IPS DF 6.9 (cell line): ENCODE data around the gene VWA8.

Experiments used
- DNase-seq: peaks from one replicate; pipeline ENCODE4 v3.0.0-alpha.2; 2013; ENCODE audit warnings: low read depth, low spot score
- H3K27ac ChIP-seq: one replicate; pipeline ENCODE4 v1.5.1; 2013; ENCODE audit warnings: low read length, control low read depth
- H3K27me3 ChIP-seq: 2 replicates; pipeline ENCODE4 v1.6.1; 2013; ENCODE audit warnings: mild to moderate bottlenecking, low read length; ENCODE audit not compliant: control insufficient read depth, insufficient read depth
- H3K36me3 ChIP-seq: 2 replicates; pipeline ENCODE4 v1.6.1; 2013; ENCODE audit warnings: low read length; ENCODE audit not compliant: control insufficient read depth, insufficient read depth
- H3K4me1 ChIP-seq: 2 replicates; pipeline ENCODE4 v1.6.1; 2013; ENCODE audit warnings: low read length; ENCODE audit not compliant: control insufficient read depth, insufficient read depth
- H3K4me3 ChIP-seq: 2 replicates; pipeline ENCODE4 v1.5.1; 2013; ENCODE audit warnings: mild to moderate bottlenecking, low read length
- H3K9me3 ChIP-seq: 2 replicates; pipeline ENCODE4 v1.6.1; 2013; ENCODE audit warnings: low read length, inconsistent platforms; ENCODE audit not compliant: control insufficient read depth, insufficient read depth
- WGBS: extraction: QIAGEN DNeasy Blood & Tissue Kit; methylation state at CpG from one replicate; pipeline ENCODE4 v1.1.7; 2013; ENCODE audit warnings: mixed read lengths, missing lambda C conversion rate; ENCODE audit not compliant: insufficient read length, insufficient coverage; 5-methylcytosine and 5-hydroxymethylcytosine counted together

VWA8 gene

DNA sequence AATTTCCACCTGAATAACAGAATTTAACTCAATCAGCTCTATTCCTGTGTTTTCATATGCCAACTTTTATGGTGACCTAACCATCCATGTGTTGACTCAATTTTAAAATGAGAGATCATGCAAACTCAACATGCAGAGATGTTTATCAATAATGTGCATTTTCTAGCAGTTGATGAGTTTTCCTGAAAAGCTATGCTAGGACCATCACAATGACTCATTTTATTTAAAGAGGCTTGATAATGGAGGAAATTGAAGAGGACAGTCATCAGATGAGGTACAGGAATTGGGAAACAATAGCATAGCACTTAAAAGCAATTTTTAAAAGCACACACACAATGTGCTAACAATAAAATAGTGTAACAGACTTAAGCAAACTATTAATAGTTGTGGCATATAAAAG is 127.1 kb downstream of the VWA8 start:
- Histone ChIP-seq H3K9me3 (no peaks in the 10 kb centered on the region), H3K27me3 (no peaks in the 10 kb centered on the region), H3K36me3 (no peaks in the 10 kb centered on the region), H3K4me1 (no peaks in the 10 kb centered on the region), H3K27ac (no peak overlapping the region), H3K4me3 (no peak overlapping the region)
- DNase-seq, result no peak

DNA sequence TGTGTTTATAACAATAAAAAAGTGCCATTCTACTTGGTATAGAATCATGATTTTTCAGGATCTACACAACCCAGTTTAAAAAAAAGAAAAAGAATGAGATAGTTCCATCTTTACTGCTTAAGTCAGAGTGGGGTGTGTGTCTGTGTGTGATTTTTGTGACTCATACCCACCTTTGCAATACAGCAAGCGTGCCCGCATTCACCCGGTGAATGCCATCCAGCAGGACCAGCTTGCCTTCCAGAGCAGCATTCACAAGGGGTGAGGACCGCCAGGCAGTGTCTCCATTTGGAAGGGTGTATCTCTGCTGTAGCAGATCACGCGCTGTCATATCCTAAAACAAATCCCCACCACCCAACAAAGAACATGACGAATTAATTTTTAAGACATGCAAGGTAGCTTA is 127.7 kb downstream of the VWA8 start:
- Histone ChIP-seq H3K4me3 (no peak overlapping the region), H3K27me3 (no peaks in the 10 kb centered on the region), H3K9me3 (no peaks in the 10 kb centered on the region), H3K27ac (no peak overlapping the region), H3K36me3 (no peaks in the 10 kb centered on the region), H3K4me1 (no peaks in the 10 kb centered on the region)
- no CpG with 5 or more reads among the region's 7 CpGs for WGBS
- DNase-seq, result no peak

GRCh38 chr13:41827507-41828213 is 133.2 kb downstream of the VWA8 start:
- H3K9me3 ChIP-seq, result no peaks in the 10 kb centered on the region
- no peaks in the 10 kb centered on the region for H3K27me3 ChIP-seq
- H3K36me3 ChIP-seq, result no peaks in the 10 kb centered on the region
- H3K4me3 ChIP-seq, result no peak overlapping the region
- no CpG with 5 or more reads among the region's 5 CpGs for WGBS
- no peaks in the 10 kb centered on the region for H3K4me1 ChIP-seq
- DNase-seq, result no peak
- no peak overlapping the region for H3K27ac ChIP-seq

- no peak overlapping the region for H3K27ac ChIP-seq
- H3K27me3 ChIP-seq, result no peaks in the 10 kb centered on the region
- no peak overlapping the region for H3K4me3 ChIP-seq
- DNase-seq, result no peak
- H3K36me3 ChIP-seq, result no peaks in the 10 kb centered on the region
- H3K9me3 ChIP-seq, result no peaks in the 10 kb centered on the region
- no peaks in the 10 kb centered on the region for H3K4me1 ChIP-seq
These were observed 135.2 kb downstream of the VWA8 start for GRCh38 chr13:41825691-41826090.

DNA sequence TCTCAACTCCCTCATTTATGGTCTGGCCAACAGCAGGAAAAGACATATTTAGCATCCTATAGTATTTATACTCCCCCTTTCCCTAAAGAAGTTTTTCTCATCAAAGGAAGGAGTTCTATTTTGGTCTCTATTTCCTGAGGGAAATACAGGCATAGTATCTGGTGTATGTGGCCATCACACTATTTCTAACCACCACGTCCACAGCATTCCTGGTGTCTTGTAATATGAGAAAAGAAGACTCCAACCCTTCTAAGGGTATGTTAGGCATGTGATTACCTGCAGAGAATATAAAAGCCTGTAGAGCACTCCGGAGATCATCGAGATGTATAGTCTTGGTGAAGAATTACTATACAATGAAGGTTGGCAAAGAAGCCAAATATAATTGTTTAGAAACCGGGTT is 137.4 kb downstream of the VWA8 start:
- H3K9me3 ChIP-seq, result no peaks in the 10 kb centered on the region
- H3K27me3 ChIP-seq, result no peaks in the 10 kb centered on the region
- no CpG with 5 or more reads among the region's 4 CpGs for WGBS
- no peak overlapping the region for H3K27ac ChIP-seq
- no peak for DNase-seq
- no peaks in the 10 kb centered on the region for H3K36me3 ChIP-seq
- H3K4me3 ChIP-seq, result no peak overlapping the region
- H3K4me1 ChIP-seq, result no peaks in the 10 kb centered on the region

DNA sequence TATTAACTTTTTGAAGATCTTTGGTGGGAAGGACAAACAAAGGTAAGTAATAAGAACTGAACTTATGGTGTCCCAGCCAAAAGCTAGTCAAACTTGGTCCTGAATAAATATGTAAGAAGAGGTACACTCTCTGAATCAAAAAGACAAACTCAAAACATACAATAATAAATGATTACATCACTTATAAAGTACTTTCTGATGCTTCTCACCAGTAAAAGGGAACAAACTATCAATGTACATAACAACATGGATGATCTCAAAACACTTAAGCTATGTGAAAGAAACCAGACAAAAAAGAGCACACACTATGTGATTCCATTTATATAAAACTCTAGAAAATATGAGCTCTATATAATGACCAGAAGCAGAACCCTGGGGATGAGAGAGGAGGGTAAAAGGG is 138.3 kb downstream of the VWA8 start:
- H3K4me1 ChIP-seq, result no peaks in the 10 kb centered on the region
- no peaks in the 10 kb centered on the region for H3K9me3 ChIP-seq
- no peak overlapping the region for H3K4me3 ChIP-seq
- no peak for DNase-seq
- no peaks in the 10 kb centered on the region for H3K27me3 ChIP-seq
- no peak overlapping the region for H3K27ac ChIP-seq
- no peaks in the 10 kb centered on the region for H3K36me3 ChIP-seq

DNA sequence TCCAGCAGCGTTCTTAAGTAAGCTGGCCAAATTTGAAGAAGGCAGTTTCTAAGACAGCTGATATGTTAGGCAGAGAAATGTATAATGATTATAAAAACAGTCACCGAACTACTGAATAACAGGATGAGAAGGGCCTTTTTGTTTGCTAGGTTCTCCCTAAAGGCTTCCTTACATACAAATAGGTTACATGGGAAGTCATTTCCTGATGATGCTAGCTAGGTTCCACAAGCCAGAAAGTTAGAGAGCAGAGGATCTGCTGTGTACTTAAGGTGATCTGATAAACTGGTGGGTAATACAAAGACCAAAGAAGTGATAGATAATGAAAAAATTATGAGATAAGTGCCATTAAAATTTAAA is 139.7 kb downstream of the VWA8 start:
- Histone ChIP-seq H3K4me3 (no peak overlapping the region), H3K4me1 (no peaks in the 10 kb centered on the region), H3K27me3 (no peaks in the 10 kb centered on the region), H3K27ac (no peak overlapping the region), H3K36me3 (no peaks in the 10 kb centered on the region), H3K9me3 (no peaks in the 10 kb centered on the region)
- WGBS, result no CpG with 5 or more reads among the region's 2 CpGs
- DNase-seq, result no peak

DNA sequence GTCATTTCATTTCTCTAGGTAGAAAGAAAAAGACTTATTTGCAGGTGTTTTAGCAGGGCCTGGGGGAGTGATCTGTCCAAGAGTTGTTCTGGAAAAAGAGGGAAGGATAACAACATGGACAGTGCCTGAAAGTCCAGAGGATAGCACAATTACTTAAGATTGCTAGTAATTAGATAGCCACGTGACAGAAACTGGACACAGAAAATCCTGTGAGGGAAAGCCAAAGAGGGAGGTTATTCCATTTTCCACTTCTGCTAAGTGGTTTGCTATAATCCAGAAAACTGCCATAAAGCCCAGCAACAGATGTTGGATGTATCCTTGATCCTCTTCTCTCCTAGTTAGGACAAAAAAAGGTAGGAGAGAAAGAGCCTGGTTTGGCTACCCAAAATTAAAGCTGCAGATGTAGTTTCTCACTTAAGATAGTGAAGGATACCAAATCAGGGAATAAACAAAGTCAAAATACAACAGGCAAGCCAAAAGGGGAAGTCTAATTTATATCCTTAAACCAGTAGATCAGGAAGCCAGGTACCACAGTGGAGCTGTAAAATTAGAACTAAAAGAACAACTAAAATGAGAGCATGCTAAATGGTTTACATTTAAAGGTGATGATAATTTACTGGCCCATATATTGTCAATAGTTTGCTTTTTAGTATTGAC is 140.2 kb downstream of the VWA8 start:
- no peak for DNase-seq
- Histone ChIP-seq H3K27ac (no peak overlapping the region), H3K9me3 (no peaks in the 10 kb centered on the region), H3K36me3 (no peaks in the 10 kb centered on the region), H3K27me3 (no peaks in the 10 kb centered on the region), H3K4me3 (no peak overlapping the region), H3K4me1 (no peaks in the 10 kb centered on the region)
- WGBS, result no CpG with 5 or more reads among the region's 1 CpG

- WGBS, result 100% methylated on average over 1 of the region's 3 CpGs
- H3K4me1 ChIP-seq, result no peaks in the 10 kb centered on the region
- no peaks in the 10 kb centered on the region for H3K27me3 ChIP-seq
- no peak for DNase-seq
- no peaks in the 10 kb centered on the region for H3K36me3 ChIP-seq
- H3K27ac ChIP-seq, result no peak overlapping the region
- no peak overlapping the region for H3K4me3 ChIP-seq
- H3K9me3 ChIP-seq, result no peaks in the 10 kb centered on the region
These were observed 144.9 kb downstream of the VWA8 start for GRCh38 chr13:41816057-41816456.

DNA sequence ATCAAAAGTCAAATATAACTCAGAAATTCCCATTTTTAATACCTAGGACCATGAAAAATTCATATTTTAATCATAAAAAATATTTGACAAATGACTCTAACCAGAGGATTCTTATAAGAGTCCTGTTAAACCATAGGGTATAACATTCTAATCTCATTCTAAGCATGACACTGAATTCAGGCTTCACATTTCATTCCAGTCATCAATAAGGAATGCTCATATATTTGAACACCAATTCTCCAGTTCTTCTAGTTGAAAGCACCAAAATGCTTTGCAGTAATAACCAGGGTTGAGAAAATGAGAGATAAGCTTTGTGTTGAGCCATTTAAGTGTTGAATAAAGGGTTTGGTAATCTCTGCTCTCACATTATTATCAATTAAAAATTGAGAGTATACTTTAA is 147.5 kb downstream of the VWA8 start:
- no peak overlapping the region for H3K27ac ChIP-seq
- no peak for DNase-seq
- no peaks in the 10 kb centered on the region for H3K9me3 ChIP-seq
- H3K27me3 ChIP-seq, result no peaks in the 10 kb centered on the region
- no peaks in the 10 kb centered on the region for H3K36me3 ChIP-seq
- no peak overlapping the region for H3K4me3 ChIP-seq
- no peaks in the 10 kb centered on the region for H3K4me1 ChIP-seq

DNA sequence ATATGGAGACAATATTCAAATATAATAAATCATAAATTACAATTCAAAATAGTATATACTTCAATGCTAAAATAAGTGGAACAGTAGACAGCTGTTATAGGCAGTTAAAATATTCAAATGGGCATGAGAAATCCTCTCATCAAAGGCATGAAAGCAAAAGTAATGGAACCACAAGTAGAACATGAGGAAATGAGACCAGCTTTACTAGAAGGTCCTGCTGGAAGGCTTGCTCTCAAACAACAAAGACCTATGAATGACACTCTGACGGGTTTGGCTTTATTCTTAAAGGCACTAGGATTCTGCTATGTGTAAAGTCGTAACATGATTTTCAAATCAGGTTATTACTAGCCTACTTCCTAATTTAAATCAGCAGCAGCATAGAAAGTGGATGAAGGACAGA is 148.1 kb downstream of the VWA8 start:
- WGBS, result no CpG with 5 or more reads among the region's 2 CpGs
- H3K36me3 ChIP-seq, result no peaks in the 10 kb centered on the region
- no peak for DNase-seq
- no peaks in the 10 kb centered on the region for H3K4me1 ChIP-seq
- no peaks in the 10 kb centered on the region for H3K9me3 ChIP-seq
- H3K27me3 ChIP-seq, result no peaks in the 10 kb centered on the region
- no peak overlapping the region for H3K4me3 ChIP-seq
- no peak overlapping the region for H3K27ac ChIP-seq
